NCI-H2171 (cell line): ENCODE results near the gene KLHL21.
"Not testable (repeated sequence)": the region's sequence is repeated elsewhere in the genome, so short reads cannot be mapped to it uniquely, and the experiment has no call there.

Experiments
- DNase-seq: peaks from one replicate; lab custom pipeline; 2025; lab: John Stamatoyannopoulos, UW

The KLHL21 gene

DNA sequence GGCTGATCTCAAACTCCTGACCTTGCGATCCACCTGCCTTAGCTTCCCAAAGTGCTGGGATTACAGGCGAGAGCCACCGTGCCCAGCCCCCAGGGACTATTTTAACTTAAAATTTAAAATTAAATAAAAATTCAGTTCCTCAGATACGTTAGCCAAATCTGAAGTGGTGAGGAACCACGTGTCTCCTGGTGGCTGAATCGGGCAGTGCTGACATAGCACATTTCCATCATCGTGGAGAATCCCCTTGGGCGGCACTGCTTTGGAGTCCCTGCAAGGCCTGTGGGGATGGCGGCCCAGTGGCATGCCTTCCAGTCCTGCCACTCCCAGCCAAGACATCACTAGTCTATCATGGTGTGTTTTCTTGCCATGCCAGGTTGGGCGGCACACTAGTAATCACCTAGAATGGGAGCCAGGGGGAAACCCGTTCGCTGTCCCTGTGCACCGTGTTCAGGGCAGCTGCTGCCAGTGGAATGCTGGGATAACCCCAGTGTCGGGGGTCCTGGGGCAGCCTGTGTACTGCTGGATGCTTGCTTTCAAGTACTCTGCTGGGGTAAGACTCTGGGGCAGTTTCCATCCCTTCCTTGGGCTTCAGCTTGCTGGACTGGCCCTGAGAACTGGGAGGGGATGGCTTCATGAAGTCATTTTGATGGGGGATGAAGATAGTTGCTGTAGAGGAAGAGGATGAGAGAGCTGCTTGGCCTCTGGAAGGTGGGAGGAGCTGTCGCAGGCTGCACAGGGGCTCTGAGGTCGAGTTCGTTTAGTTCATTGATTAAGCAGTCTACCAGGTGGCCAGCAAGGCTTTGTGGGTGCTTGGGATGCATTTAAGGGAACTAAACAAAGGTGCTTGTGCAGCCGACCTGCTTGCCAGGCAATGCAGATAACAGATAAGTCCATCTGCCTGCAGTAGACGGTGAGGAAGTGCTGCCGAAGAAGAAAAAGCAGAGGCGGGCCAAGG is 18.3 kb downstream of the KLHL21 start:
- DNase-seq = no peak

DNA sequence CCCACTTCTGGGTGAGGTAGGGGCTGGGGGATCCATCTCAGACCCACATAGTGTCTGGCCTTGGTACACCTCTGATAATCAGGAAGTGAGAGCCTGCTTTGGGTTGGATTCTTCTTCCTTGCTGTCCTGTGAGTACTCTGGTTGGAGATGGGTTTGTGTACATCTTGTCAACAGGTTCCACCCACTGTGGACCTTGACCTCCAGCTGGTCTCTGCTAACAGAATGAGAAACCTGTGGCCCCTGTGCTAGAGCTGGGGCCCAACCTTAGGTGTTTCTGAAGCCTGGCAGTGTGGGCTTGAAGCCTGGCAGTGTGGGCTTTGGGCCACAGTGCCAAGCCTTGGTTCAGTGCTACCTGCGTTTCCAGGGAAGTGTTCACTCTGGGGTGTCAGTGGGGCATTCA is 20.3 kb downstream of the KLHL21 start:
- DNase-seq = no peak

DNA sequence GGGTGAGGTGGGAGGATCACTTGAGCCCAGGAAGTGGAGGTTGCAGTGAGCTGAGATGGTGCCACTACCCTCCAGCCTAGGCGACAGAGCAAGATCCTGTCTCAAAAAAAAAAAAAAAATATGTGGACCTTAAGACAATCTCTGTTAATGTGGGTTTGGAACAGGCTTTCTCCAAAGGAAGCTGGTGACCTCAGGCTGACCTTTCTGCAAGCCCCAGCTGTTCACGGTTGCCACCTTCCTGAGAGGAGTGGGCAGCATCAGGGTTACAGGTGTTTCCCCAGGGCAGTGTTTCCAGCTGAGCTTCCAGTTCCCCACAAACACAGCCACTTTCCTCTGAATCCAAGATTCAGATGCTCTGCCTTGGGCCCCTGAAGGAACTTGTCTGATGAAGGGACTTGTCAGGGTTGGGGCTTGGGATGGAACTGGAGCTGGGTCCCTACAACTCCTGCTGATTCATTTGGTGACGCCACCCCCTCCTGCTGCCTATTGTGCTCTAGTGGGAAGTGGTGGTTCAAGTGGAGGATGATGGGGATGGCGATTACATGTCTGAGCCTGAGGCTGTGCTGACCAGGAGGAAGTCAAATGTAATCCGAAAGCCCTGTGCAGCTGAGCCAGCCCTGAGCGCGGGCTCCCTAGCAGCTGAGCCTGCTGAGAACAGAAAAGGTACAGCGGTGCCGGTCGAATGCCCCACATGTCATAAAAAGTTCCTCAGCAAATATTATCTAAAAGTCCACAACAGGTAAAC is 20.9 kb downstream of the KLHL21 start:
- no peak for DNase-seq

DNA sequence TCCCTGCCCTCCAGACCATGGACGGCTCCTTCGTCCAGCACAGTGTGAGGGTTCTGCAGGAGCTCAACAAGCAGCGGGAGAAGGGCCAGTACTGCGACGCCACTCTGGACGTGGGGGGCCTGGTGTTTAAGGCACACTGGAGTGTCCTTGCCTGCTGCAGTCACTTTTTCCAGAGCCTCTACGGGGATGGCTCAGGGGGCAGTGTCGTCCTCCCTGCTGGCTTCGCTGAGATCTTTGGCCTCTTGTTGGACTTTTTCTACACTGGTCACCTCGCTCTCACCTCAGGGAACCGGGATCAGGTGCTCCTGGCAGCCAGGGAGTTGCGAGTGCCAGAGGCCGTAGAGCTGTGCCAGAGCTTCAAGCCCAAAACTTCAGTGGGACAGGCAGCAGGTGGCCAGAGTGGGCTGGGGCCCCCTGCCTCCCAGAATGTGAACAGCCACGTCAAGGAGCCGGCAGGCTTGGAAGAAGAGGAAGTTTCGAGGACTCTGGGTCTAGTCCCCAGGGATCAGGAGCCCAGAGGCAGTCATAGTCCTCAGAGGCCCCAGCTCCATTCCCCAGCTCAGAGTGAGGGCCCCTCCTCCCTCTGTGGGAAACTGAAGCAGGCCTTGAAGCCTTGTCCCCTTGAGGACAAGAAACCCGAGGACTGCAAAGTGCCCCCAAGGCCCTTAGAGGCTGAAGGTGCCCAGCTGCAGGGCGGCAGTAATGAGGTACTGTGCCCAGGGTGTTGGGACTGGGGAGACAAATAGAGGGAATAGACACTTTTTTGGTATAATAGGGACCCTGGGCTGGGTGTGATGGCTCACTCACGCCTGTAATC is 21.9 kb downstream of the KLHL21 start:
- no peak for DNase-seq

DNA sequence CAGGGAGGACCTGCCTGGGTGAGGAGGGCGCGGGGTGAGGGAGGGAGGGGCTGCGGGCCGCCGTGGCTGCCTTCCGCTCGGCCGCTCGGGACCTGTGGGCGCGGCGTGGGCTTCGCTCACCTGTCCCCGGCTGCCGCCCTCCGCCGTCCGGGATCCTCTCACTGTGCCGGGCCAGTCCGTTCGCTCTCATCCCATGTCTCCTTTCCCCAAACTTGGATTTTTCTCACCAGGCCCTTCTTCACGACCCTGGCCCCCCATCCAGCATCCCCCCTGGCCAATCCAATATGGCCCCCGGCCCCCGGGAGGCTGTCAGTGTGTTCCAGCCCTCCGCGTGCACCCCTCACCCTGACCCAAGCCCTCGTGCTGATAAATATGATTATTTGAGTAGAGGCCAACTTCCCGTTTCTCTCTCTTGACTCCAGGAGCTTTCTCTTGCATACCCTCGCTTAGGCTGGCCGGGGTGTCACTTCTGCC is 22.5 kb downstream of the KLHL21 start:
- no peak for DNase-seq

DNA sequence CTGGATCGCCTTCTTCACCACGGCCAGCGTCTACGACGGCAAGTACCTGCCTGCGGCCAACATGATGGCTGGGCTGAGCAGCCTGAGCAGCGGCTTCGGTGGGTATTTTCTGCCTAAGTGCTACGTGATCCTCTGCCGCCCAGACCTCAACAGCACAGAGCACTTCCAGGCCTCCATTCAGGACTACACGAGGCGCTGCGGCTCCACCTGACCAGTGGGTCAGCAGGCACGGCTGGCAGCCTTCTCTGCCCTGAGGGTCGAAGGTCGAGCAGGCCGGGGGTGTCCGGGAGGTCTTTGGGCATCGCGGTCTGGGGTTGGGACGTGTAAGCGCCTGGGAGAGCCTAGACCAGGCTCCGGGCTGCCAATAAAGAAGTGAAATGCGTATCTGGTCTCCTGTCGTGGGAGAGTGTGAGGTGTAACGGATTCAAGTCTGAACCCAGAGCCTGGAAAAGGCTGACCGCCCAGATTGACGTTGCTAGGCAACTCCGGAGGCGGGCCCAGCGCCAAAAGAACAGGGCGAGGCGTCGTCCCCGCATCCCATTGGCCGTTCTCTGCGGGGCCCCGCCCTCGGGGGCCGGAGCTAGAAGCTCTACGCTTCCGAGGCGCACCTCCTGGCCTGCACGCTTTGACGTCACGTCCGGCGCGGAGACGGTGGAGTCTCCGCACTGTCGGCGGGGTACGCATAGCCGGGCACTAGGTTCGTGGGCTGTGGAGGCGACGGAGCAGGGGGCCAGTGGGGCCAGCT is 23.1 kb downstream of the KLHL21 start, which contains the start of gene ZBTB48:
Gene ZBTB48 (plus strand): TSS at position 621 of the 745 bp plus-strand sequence. CDS start 616 bp downstream, outside the sequence.
- peak; percentile 98 for DNase-seq

DNA sequence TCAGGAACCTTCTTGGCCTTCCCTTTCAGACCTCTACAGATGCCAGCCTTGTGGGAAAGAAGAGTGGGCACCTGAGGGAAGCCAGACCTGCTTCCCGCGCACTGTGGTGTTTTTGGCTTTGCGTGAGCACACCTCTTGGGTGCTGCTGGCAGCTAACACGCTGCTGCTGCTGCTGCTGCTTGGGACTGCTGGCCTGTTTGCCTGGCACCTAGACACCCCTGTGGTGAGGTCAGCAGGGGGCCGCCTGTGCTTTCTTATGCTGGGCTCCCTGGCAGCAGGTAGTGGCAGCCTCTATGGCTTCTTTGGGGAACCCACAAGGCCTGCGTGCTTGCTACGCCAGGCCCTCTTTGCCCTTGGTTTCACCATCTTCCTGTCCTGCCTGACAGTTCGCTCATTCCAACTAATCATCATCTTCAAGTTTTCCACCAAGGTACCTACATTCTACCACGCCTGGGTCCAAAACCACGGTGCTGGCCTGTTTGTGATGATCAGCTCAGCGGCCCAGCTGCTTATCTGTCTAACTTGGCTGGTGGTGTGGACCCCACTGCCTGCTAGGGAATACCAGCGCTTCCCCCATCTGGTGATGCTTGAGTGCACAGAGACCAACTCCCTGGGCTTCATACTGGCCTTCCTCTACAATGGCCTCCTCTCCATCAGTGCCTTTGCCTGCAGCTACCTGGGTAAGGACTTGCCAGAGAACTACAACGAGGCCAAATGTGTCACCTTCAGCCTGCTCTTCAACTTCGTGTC is 23.9 kb downstream of the KLHL21 start:
- no peak for DNase-seq

DNA sequence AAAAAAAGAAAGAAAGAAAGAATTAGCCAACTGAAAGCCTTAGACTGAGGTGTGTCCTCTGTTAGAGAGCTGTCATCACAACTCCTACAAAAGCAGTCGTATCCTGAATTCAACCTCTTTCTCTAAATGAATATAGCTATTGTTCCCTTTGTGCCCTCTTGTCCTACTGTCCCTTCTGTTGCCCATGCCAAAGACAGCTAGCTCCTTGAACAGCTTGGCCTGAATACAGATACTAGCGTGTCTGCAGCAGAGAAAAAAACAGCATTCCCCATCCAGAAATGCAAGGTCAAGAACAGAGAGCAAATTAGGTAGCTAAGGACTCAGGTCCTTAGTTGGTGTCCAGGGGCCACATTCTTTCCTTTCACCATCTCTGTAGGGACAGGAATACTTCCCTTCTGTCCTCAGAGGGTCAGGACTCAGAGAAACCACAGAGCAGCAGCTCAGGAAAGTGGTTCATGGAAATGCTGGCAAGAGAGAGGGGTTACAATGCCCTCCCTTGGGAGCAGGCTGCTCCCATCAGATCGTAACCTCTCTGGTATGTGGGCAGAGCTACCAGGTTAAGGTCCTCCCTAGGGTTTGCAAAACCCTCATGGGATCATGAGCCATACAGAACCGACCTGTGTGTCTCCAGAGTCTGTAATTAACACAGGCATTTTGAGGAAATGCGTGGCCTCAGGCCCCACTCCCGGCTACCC is 24.7 kb downstream of the KLHL21 start:
- no peak for DNase-seq

DNA sequence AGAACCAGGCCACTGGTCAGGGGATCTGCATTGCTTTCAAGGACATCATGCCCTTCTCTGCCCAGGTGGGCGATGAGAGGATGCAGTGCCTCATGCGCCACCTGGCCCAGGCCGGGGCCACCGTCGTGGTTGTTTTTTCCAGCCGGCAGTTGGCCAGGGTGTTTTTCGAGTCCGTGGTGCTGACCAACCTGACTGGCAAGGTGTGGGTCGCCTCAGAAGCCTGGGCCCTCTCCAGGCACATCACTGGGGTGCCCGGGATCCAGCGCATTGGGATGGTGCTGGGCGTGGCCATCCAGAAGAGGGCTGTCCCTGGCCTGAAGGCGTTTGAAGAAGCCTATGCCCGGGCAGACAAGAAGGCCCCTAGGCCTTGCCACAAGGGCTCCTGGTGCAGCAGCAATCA is 27.9 kb downstream of the KLHL21 start:
- no peak for DNase-seq

DNA sequence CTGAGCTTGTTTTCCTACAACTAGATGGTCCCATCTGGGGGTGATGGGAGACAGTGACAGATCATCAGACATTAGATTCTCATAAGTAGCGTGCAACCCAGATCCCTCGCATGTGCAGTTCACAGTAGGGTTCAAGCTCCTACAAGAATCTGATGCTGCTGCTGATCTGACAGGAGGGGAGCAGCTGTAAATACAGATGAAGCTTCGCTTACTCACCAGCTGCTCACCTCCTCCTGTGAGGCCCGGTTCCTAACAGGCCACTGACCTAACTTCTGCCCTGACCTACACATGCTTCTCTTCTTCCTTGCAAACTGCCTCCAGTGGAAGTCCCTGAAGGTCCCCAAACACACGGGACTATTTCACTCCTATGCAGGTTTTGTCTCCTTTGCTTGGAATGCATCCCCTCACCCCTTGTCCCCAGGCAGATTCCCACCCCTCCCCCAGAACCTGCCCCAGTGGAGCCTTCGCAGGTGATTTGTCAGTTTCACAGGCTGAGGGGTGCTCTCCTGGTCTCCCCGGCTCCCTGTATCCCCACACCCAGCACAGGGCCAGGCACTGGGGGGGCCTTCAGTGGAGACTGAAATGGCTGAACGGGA is 28.5 kb downstream of the KLHL21 start:
- no peak for DNase-seq

DNA sequence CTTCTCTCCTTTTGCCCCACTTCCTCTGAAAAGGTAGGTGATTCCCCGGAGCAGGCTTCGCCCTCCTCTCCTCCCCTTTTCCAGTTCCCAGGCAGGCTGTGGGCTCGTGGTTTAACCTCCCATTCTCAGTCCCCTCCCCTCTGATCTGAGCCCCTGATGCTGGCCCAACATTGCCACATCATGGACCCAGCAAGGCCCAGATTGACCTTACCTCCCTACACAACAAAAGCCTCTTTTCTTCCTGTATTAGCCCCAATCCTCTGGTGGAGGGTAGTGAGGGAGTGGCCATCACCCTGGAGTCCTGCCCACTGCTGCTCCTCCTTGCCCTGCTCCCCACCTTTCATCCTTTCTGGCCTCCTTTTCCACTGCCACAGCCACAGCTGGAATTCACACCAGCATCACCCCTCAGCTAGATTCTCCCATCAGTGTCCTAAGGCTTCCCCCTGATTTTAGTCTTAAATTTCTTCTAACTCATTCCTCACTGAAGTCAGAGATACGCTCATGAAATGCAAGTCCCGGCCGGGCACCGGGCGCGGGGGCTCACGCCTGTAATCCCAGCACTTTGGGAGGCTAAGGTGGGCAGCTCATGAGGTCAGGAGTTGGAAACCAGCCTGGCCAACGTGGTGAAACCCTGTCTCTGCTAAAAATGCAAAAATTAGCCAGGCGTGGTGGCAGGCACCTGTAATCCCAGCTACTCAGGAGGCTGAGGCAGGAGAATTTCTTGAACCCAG is 29.9 kb downstream of the KLHL21 start:
- DNase-seq = no peak

DNA sequence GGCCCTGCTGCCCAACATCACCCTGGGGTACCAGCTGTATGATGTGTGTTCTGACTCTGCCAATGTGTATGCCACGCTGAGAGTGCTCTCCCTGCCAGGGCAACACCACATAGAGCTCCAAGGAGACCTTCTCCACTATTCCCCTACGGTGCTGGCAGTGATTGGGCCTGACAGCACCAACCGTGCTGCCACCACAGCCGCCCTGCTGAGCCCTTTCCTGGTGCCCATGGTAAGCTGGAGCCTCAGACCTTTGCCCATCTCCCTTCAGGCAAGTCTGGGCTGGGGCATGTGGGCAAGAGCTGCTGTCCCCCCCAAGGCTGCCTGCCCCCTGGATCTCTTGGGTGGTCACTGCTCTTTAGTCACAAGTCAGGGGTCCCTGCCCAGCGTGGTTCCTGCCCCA is 31.7 kb downstream of the KLHL21 start:
- no peak for DNase-seq

DNA sequence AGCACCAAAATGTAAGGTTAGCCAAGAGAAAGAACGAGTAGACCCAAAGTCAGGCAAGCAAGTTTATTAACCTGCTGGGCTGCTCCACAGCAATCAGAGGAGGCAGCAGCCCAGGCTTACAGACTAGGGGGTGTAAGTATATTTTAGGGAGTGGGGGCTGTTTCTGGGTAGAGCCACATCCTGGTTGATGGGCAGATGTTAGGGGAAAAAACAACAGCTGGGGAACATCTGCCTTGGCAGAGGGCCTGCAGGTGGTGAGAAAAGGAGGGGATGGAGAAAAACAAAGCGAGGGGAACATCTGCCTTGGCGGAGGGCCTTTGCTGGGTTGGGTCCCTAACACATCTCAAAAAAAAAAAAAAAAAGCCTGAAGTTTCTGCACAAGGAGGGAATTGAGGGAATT is 32.6 kb downstream of the KLHL21 start:
- DNase-seq = no peak

DNA sequence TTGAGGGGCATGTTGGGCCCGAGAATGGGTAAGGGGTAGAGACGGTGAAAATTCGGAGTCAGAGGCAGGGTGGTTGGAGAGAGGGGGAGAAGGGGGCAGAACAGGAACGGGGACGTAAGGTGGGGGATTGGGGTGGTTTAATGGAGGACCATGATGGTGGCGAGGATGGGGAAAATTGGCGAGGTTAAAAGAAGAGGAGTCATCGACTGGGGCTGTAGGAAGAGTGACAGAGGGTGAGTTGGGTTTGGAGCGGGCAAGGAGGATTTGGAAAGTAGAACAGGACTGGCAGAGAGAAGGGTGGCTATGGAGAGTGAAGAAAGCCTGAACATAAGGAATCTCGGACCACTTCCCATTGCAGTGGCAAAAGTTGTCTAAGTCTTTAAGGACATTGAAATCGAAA is 33.6 kb downstream of the KLHL21 start:
- DNase-seq = no peak

DNA sequence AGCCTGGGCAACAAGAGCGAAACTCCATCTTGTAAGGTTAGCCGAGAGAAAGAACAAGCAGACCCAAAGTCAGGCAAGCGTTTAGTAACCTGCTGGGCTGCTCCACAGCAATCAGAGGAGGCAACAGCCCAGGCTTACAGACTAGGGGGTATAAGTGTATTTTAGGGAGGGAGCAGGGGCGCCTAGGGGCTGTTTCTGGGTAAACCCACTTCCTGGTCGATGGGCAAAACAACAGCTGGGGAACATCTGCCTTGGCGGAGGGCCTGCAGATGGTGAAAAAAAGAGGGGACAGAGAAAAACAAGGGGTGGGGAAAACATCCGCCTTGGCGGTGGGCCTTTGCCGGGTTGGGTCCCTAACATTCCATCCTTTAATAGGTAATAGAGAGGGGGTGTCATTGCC is 42.4 kb downstream of the KLHL21 start:
- DNase-seq = no peak

DNA sequence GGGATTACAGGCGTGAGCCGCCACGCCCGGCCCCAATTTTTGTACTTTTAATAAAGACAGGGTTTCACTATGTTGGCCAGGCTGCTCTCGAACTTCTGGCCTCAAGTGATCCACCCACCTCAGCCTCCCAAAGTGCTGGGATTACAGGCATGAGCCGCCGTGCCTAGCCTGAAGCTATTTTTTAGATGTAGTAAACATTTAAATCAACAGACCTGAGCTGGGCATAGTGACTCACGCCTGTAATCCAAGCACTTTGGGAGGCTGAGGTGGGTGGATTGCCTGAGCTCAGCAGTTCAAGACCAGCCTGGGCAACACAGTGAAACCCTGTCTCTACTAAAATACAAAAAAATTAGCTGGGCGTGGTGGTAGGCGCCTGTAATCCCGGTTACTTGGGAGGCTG is 43.5 kb downstream of the KLHL21 start:
- not testable (repeated sequence) for DNase-seq

DNA sequence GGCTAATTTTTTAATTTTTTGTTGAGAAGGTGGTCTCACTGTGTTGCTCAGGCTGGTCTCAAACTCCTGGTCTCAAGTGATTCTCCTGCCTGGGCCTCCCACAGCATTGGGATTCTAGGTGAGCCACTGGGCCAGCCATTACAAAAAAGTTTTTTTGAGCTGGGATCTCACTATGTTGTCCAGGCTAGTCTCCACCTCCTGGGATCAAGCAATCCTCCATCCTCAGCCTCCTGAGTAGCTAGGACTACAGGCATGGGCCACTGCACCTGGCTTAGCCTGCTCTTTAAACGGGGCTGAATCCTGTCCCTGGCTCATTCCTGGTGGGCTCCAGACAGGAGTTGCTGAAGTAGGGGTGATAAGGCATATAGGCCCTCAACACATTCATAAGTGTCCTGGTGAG is 45.1 kb downstream of the KLHL21 start:
- DNase-seq = no peak

DNA sequence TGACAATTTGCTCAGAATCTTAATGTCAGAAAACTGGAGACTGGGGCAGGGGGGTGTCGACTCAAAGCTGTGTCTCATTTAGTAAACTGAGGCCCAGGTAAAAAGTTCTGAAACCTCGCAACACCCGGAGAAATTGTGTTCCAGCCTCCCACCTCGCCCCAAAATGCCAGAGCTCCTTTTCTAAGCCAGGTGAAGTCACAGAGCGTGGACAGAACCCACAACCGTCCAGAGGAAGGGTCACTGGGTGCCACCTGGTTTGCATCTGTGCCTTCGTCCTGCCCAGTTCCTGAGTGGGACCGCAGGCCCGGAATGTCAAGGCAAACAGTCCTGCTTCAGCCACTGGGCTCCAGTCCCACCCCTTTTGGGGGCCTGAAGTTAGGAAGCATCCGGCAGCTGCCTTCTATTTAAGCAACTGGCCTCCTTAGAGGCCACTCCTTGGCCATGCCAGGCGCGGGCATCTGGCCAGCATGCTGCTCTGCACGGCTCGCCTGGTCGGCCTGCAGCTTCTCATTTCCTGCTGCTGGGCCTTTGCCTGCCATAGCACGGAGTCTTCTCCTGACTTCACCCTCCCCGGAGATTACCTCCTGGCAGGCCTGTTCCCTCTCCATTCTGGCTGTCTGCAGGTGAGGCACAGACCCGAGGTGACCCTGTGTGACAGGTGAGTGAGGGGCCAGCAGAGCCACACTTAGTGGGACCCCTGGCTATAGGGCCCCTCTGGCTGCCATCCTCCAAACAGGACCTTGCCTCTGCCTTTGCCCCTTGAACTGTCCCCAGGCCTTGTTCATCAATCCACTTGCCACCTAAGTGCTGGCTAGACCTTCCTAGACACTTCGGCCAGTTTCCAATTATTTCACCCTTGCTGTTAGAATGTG is 47.5 kb downstream of the KLHL21 start, which contains the start of gene TAS1R1:
Gene TAS1R1 (plus strand): TSS at position 401 of the 872 bp plus-strand sequence. CDS start 67 bp downstream, at position 468.
- DNase-seq = no peak
